Measurements from ENCODE around the gene PLEKHG4B. TPM values are rescaled to one million over a fixed set of nuclear protein-coding genes. Genes with fewer than 3 reads are reported as not detected.
"Not testable (repeated sequence)": the region's sequence is repeated elsewhere in the genome, so short reads cannot be mapped to it uniquely, and the experiment has no call there.

Gene PLEKHG4B
- total RNA-seq, 1 donor from 2014 or later, result 6.8 TPM

GRCh38 chr5:225334-225733 is 133.4 kb downstream of the PLEKHG4B start:
- Mint-ChIP-seq H3K4me3 (ENCODE audit: unreplicated experiment) (peak overlapping the region; percentile 54), H3K4me1 (ENCODE audit: unreplicated experiment) (peaks cover 12% of the 10 kb centered on the region), H3K36me3 (ENCODE audit: low read depth, unreplicated experiment) (peaks cover 35% of the 10 kb centered on the region), H3K27me3 (ENCODE audit: unreplicated experiment) (no peaks in the 10 kb centered on the region), H3K27ac (ENCODE audit: unreplicated experiment) (peak overlapping the region; percentile 80), H3K9me3 (ENCODE audit: unreplicated experiment) (no peaks in the 10 kb centered on the region)
- TF ChIP-seq CTCF (IDR thresholded peaks at IDR 0.05; ENCODE audit: unreplicated experiment), result no peak
- no peak for DNase-seq (ENCODE audit: low spot score)

GRCh38 chr5:227375-227774 is 135.4 kb downstream of the PLEKHG4B start:
- peaks cover 11% of the 10 kb centered on the region for H3K4me1 Mint-ChIP-seq (ENCODE audit: unreplicated experiment)
- H3K27me3 Mint-ChIP-seq (ENCODE audit: unreplicated experiment); H3K27ac Mint-ChIP-seq (ENCODE audit: unreplicated experiment); H3K9me3 Mint-ChIP-seq (ENCODE audit: unreplicated experiment); DNase-seq (ENCODE audit: low spot score): not testable (repeated sequence)
- peaks cover 42% of the 10 kb centered on the region for H3K36me3 Mint-ChIP-seq (ENCODE audit: low read depth, unreplicated experiment)
- H3K4me3 Mint-ChIP-seq (ENCODE audit: unreplicated experiment), result peak overlapping the region; percentile 52

GRCh38 chr5:228886-229285 is 136.9 kb downstream of the PLEKHG4B start:
- DNase-seq (ENCODE audit: low spot score), result no peak
- Mint-ChIP-seq H3K4me1 (ENCODE audit: unreplicated experiment) (no peaks in the 10 kb centered on the region), H3K36me3 (ENCODE audit: low read depth, unreplicated experiment) (peaks cover 53% of the 10 kb centered on the region), H3K9me3 (ENCODE audit: unreplicated experiment) (no peaks in the 10 kb centered on the region), H3K27ac (ENCODE audit: unreplicated experiment) (no peak overlapping the region), H3K4me3 (ENCODE audit: unreplicated experiment) (no peak overlapping the region), H3K27me3 (ENCODE audit: unreplicated experiment) (peaks cover 3% of the 10 kb centered on the region)
- TF ChIP-seq CTCF (IDR thresholded peaks at IDR 0.05; ENCODE audit: unreplicated experiment), result no peak

- Mint-ChIP-seq H3K27me3 (ENCODE audit: unreplicated experiment) (peaks cover 3% of the 10 kb centered on the region), H3K36me3 (ENCODE audit: low read depth, unreplicated experiment) (peaks cover 51% of the 10 kb centered on the region)
These were observed 138.7 kb downstream of the PLEKHG4B start for GRCh38 chr5:230711-231110.

GRCh38 chr5:231661-232060 is 139.7 kb downstream of the PLEKHG4B start:
- H3K36me3 Mint-ChIP-seq (ENCODE audit: low read depth, unreplicated experiment), result peaks cover 46% of the 10 kb centered on the region
- H3K4me1 Mint-ChIP-seq (ENCODE audit: unreplicated experiment), result no peaks in the 10 kb centered on the region
- TF ChIP-seq CTCF (IDR thresholded peaks at IDR 0.05; ENCODE audit: unreplicated experiment), result no peak
- no peak for DNase-seq (ENCODE audit: low spot score)
- H3K27ac Mint-ChIP-seq (ENCODE audit: unreplicated experiment), result no peak overlapping the region
- H3K27me3 Mint-ChIP-seq (ENCODE audit: unreplicated experiment), result peaks cover 3% of the 10 kb centered on the region
- no peak overlapping the region for H3K4me3 Mint-ChIP-seq (ENCODE audit: unreplicated experiment)
- no peaks in the 10 kb centered on the region for H3K9me3 Mint-ChIP-seq (ENCODE audit: unreplicated experiment)

More at GRCh38 chr5:230711-231110, 138.7 kb downstream of the PLEKHG4B start:
- Mint-ChIP-seq H3K27ac (ENCODE audit: unreplicated experiment) (no peak overlapping the region), H3K9me3 (ENCODE audit: unreplicated experiment) (no peaks in the 10 kb centered on the region), H3K4me3 (ENCODE audit: unreplicated experiment) (no peak overlapping the region), H3K4me1 (ENCODE audit: unreplicated experiment) (no peaks in the 10 kb centered on the region)
- DNase-seq (ENCODE audit: low spot score), result no peak
- TF ChIP-seq CTCF (IDR thresholded peaks at IDR 0.05; ENCODE audit: unreplicated experiment), result no peak

GRCh38 chr5:233426-233825 is 141.5 kb downstream of the PLEKHG4B start:
- DNase-seq (ENCODE audit: low spot score); H3K4me1 Mint-ChIP-seq (ENCODE audit: unreplicated experiment); H3K27me3 Mint-ChIP-seq (ENCODE audit: unreplicated experiment); H3K27ac Mint-ChIP-seq (ENCODE audit: unreplicated experiment); H3K9me3 Mint-ChIP-seq (ENCODE audit: unreplicated experiment); H3K4me3 Mint-ChIP-seq (ENCODE audit: unreplicated experiment): not testable (repeated sequence)
- H3K36me3 Mint-ChIP-seq (ENCODE audit: low read depth, unreplicated experiment), result peaks cover 47% of the 10 kb centered on the region
